ENCODE measurements around the gene NEU2.

NEU2 gene

GRCh38 chr2:233080836-233081229, 48.4 kb downstream of the NEU2 start:
- Histone ChIP-seq H3K4me3 (ENCODE audit: low read length, poor library complexity, severe bottlenecking) (no peak overlapping the region), H4K20me1 (ENCODE audit: insufficient read depth, low read length, poor library complexity, severe bottlenecking) (peaks cover 39% of the 10 kb centered on the region), H3K79me2 (ENCODE audit: insufficient read depth, low read length) (peaks cover 82% of the 10 kb centered on the region), H3K9me2 (replicated peaks; ENCODE audit: low read depth, low read length) (no peaks in the 10 kb centered on the region), H3K27me3 (ENCODE audit: insufficient read depth, low read length, poor library complexity, severe bottlenecking) (no peaks in the 10 kb centered on the region), H3K36me3 (ENCODE audit: insufficient read depth, low read length) (peaks cover 53% of the 10 kb centered on the region; the same call in 1 of the 2 replicates), H3K9ac (ENCODE audit: low read depth, low read length, poor library complexity, severe bottlenecking) (no peak overlapping the region), H3K4me1 (ENCODE audit: insufficient read depth, low read length, poor library complexity, severe bottlenecking) (peaks cover 68% of the 10 kb centered on the region), H3K4me2 (ENCODE audit: low read depth, low read length, poor library complexity, severe bottlenecking) (peak overlapping the region; percentile 2), H3K9me3 (ENCODE audit: insufficient read depth, low read depth, low read length) (no peaks in the 10 kb centered on the region), H2AFZ (ENCODE audit: low read length) (no peak overlapping the region), H3F3A (ENCODE audit: low read depth) (peaks cover 9% of the 10 kb centered on the region)
- no peak for TF ChIP-seq EZH2phosphoT487 (IDR thresholded peaks at IDR 0.05; ENCODE audit: borderline replicate concordance)
- TF ChIP-seq, protein P1, sequence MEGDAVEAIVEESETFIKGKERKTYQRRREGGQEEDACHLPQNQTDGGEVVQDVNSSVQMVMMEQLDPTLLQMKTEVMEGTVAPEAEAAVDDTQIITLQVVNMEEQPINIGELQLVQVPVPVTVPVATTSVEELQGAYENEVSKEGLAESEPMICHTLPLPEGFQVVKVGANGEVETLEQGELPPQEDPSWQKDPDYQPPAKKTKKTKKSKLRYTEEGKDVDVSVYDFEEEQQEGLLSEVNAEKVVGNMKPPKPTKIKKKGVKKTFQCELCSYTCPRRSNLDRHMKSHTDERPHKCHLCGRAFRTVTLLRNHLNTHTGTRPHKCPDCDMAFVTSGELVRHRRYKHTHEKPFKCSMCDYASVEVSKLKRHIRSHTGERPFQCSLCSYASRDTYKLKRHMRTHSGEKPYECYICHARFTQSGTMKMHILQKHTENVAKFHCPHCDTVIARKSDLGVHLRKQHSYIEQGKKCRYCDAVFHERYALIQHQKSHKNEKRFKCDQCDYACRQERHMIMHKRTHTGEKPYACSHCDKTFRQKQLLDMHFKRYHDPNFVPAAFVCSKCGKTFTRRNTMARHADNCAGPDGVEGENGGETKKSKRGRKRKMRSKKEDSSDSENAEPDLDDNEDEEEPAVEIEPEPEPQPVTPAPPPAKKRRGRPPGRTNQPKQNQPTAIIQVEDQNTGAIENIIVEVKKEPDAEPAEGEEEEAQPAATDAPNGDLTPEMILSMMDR (conservative IDR thresholded peaks at IDR 0.05; ENCODE audit: low read length), result no peak

- H3K4me1 ChIP-seq (ENCODE audit: insufficient read depth, low read length, poor library complexity, severe bottlenecking), result peaks cover 63% of the 10 kb centered on the region
- peak overlapping the region; percentile 2 for H3K4me2 ChIP-seq (ENCODE audit: low read depth, low read length, poor library complexity, severe bottlenecking)
- H3K9me3 ChIP-seq (ENCODE audit: insufficient read depth, low read depth, low read length), result no peaks in the 10 kb centered on the region
- no peak overlapping the region for H3K4me3 ChIP-seq (ENCODE audit: low read length, poor library complexity, severe bottlenecking)
- no peak overlapping the region for H3K9ac ChIP-seq (ENCODE audit: low read depth, low read length, poor library complexity, severe bottlenecking)
- H3K27me3 ChIP-seq (ENCODE audit: insufficient read depth, low read length, poor library complexity, severe bottlenecking), result no peaks in the 10 kb centered on the region
- no peak overlapping the region for H2AFZ ChIP-seq (ENCODE audit: low read length)
- H4K20me1 ChIP-seq (ENCODE audit: insufficient read depth, low read length, poor library complexity, severe bottlenecking), result peaks cover 35% of the 10 kb centered on the region
- TF ChIP-seq, protein P1 (conservative IDR thresholded peaks at IDR 0.05; ENCODE audit: low read length), result no peak
- TF ChIP-seq EZH2phosphoT487 (IDR thresholded peaks at IDR 0.05; ENCODE audit: borderline replicate concordance), result no peak
- H3K36me3 ChIP-seq (ENCODE audit: insufficient read depth, low read length), result peaks cover 54% of the 10 kb centered on the region; the same call in 1 of the 2 replicates
- H3K9me2 ChIP-seq (replicated peaks; ENCODE audit: low read depth, low read length), result no peaks in the 10 kb centered on the region
- peaks cover 4% of the 10 kb centered on the region for H3F3A ChIP-seq (ENCODE audit: low read depth)
- peaks cover 85% of the 10 kb centered on the region for H3K79me2 ChIP-seq (ENCODE audit: insufficient read depth, low read length)
Measured at GRCh38 chr2:233081232-233081730, 48.8 kb downstream of the NEU2 start.

DNA sequence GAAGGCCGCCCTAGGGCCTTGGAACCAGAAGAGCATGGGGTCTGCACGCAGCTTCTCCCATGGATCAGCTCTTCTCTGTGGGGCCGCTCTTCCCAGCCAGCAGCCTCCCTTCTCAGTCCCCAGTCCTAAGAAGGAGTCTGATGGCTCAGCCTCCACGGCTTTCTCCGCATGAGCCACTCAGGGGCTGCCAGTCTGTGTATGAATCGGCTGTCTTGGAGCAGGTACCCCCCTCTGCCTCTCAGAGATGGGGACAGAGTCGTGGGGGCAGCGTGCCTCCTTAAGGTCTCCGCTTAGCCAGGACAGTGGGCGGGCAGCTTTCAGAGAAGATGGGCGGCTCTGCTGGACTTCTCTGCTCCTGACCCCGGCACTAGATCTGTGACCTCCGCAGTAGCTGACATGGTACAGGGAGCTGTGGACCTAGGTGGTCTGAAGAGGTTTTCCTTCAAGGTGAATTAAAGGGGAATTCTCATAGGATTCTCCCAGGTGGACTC, 49.3 kb downstream of the NEU2 start:
- Histone ChIP-seq H4K20me1 (ENCODE audit: insufficient read depth, low read length, poor library complexity, severe bottlenecking) (peaks cover 30% of the 10 kb centered on the region), H3K9ac (ENCODE audit: low read depth, low read length, poor library complexity, severe bottlenecking) (no peak overlapping the region), H3F3A (ENCODE audit: low read depth) (no peaks in the 10 kb centered on the region), H3K79me2 (ENCODE audit: insufficient read depth, low read length) (peaks cover 90% of the 10 kb centered on the region), H3K36me3 (ENCODE audit: insufficient read depth, low read length) (peaks cover 59% of the 10 kb centered on the region; the same call in 1 of the 2 replicates), H3K4me1 (ENCODE audit: insufficient read depth, low read length, poor library complexity, severe bottlenecking) (peaks cover 58% of the 10 kb centered on the region), H3K4me2 (ENCODE audit: low read depth, low read length, poor library complexity, severe bottlenecking) (no peak overlapping the region), H3K9me2 (replicated peaks; ENCODE audit: low read depth, low read length) (no peaks in the 10 kb centered on the region), H2AFZ (ENCODE audit: low read length) (no peak overlapping the region), H3K4me3 (ENCODE audit: low read length, poor library complexity, severe bottlenecking) (no peak overlapping the region), H3K27me3 (ENCODE audit: insufficient read depth, low read length, poor library complexity, severe bottlenecking) (no peaks in the 10 kb centered on the region), H3K9me3 (ENCODE audit: insufficient read depth, low read depth, low read length) (no peaks in the 10 kb centered on the region)
- TF ChIP-seq EZH2phosphoT487 (IDR thresholded peaks at IDR 0.05; ENCODE audit: borderline replicate concordance), result no peak
- TF ChIP-seq, protein P1 (conservative IDR thresholded peaks at IDR 0.05; ENCODE audit: low read length), result no peak

All from Loucy (cell line).